Measurements from ENCODE around the gene GFPT2. TPM values are rescaled to one million over a fixed set of nuclear protein-coding genes. Genes with fewer than 3 reads are reported as not detected.
A peak's percentile ranks its signal among the peaks of the same experiment; 100 is the strongest.

GFPT2 gene
- total RNA-seq, 1 donor from 2014 or later, result 0.53 TPM

- Histone ChIP-seq H3K27me3 (ENCODE audit: control insufficient read depth, insufficient read depth, low read length) (peaks cover 21% of the 10 kb centered on the region), H3K4me3 (ENCODE audit: low read depth, low read length) (peak overlapping the region; percentile 41), H3K36me3 (ENCODE audit: control insufficient read depth, insufficient read depth, low read length) (no peaks in the 10 kb centered on the region)
- DNase-seq (ENCODE audit: low read depth), result no peak
- no peak for FAIRE-seq
- TF ChIP-seq CTCF (IDR thresholded peaks at IDR 0.05; ENCODE audit: insufficient read depth, low read length, severe bottlenecking), result no peak
Measured at GRCh38 chr5:180353980-180354452, 880 bp upstream of the GFPT2 start.

DNA sequence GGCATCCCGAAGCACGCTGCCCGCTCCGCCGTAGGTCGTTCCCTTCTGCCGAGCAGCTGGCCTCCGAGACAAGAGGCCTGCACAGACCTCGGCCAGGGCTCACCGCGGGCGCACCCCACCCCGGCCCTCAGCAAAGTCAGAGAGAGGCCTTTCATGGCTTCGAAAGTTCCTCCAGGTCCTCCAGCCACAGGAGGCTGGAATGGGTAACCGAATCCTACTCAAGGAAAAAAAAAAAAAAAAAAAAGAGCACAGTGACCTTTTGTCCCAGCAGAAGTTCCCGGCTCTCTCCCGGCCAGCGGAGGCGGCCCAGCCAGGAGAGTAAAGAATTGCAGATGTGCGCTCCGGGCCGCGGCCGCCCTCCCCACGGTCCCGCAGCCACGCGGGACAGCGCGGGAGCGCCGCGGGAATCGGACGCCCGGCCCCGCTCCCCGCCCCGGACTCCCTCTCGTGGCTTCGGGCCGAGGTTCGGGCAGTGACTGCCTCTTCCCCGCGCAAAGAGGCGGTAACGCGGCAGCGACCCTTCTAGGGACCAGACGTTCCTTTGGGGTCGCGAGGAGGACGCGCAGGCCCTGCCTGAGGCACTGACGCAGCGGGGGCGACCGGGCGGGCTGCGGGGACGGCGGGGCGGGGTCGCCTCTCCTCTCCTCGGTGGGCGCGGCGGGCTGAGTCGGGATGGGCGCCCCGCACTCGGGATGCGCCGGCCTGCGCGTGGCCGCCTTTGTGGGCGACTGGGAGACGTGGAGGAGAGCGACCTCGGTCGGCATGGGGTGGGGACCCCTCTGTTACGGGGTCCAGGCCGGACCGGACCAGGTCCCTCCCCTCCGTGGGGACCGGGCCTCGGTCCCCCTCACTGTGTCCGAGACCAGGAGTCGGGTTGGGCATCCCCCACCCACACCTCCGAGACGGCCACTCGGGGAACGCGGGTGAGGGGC lies 754 bp downstream of the GFPT2 start:
- H3K27me3 ChIP-seq (ENCODE audit: control insufficient read depth, insufficient read depth, low read length), result peaks cover 21% of the 10 kb centered on the region
- no peaks in the 10 kb centered on the region for H3K36me3 ChIP-seq (ENCODE audit: control insufficient read depth, insufficient read depth, low read length)
- no peak for TF ChIP-seq CTCF (IDR thresholded peaks at IDR 0.05; ENCODE audit: insufficient read depth, low read length, severe bottlenecking)
- DNase-seq (ENCODE audit: low read depth), result no peak
- H3K4me3 ChIP-seq (ENCODE audit: low read depth, low read length), result no peak overlapping the region
- no peak for FAIRE-seq

DNA sequence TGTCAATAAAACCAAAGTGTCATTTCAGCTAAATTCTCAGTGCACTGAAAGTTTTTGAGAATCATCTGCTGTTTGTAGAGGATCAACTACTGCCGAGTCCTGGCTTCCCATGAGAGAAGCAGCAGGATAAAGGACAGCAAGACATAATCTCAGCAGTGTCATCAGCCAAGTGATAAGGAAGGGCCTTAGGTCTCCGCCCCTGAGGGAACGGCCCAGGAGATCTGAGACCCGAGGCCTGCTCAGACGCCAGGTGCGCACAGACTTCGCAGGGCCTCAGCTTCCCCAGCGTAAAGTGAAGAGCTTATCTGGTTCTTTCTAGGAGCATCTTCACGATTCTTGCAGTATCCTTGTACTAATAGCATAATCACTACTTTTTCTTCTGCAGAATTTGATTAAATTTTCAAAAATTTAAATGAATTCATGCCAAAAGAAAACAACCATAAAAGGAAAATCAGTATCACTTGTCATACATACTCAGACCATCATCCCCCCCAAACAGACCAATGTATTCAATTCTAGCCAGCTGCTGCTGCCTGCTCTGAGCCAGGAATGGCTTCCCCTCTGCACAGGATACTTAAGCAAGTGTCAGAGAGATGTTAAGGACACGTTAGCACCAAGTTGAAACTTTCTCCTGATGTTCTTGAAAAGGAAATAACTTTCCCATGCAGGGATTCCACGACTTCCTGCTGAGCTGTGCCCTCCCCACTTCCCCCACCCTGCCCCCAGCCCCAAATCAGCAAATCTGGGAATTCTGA lies 2.2 kb downstream of the GFPT2 start:
- Histone ChIP-seq H3K27me3 (ENCODE audit: control insufficient read depth, insufficient read depth, low read length) (peaks cover 21% of the 10 kb centered on the region), H3K36me3 (ENCODE audit: control insufficient read depth, insufficient read depth, low read length) (no peaks in the 10 kb centered on the region), H3K4me3 (ENCODE audit: low read depth, low read length) (no peak overlapping the region)
- FAIRE-seq, result no peak
- no peak for TF ChIP-seq CTCF (IDR thresholded peaks at IDR 0.05; ENCODE audit: insufficient read depth, low read length, severe bottlenecking)
- no peak for DNase-seq (ENCODE audit: low read depth)

- Histone ChIP-seq H3K27me3 (ENCODE audit: control insufficient read depth, insufficient read depth, low read length) (peaks cover 21% of the 10 kb centered on the region), H3K4me3 (ENCODE audit: low read depth, low read length) (no peak overlapping the region), H3K36me3 (ENCODE audit: control insufficient read depth, insufficient read depth, low read length) (no peaks in the 10 kb centered on the region)
- FAIRE-seq (no peak), DNase-seq (ENCODE audit: low read depth) (no peak)
- no peak for TF ChIP-seq CTCF (IDR thresholded peaks at IDR 0.05; ENCODE audit: insufficient read depth, low read length, severe bottlenecking)
Measured at GRCh38 chr5:180350296-180350695, 2.8 kb downstream of the GFPT2 start.

GRCh38 chr5:180349391-180349790 lies 3.7 kb downstream of the GFPT2 start:
- TF ChIP-seq CTCF (IDR thresholded peaks at IDR 0.05; ENCODE audit: insufficient read depth, low read length, severe bottlenecking), result no peak
- DNase-seq (ENCODE audit: low read depth) (no peak), FAIRE-seq (no peak)
- Histone ChIP-seq H3K27me3 (ENCODE audit: control insufficient read depth, insufficient read depth, low read length) (peaks cover 20% of the 10 kb centered on the region), H3K36me3 (ENCODE audit: control insufficient read depth, insufficient read depth, low read length) (no peaks in the 10 kb centered on the region), H3K4me3 (ENCODE audit: low read depth, low read length) (no peak overlapping the region)
